Stimulated activated CD8-positive, alpha-beta memory T cell treated with anti-CD3 and anti-CD28 coated beads, Interleukin-2, amount 100 ng/mL, for 1 hour (primary cell): Measurements from ENCODE around the gene MLYCD.

Experiments used
- DNase-seq, 2 donors: peaks; one replicate each; pipeline ENCODE4 v3.0.0-alpha.2; 2020; ENCODE audit warnings: low read depth in 2 of 2

MLYCD gene

DNA sequence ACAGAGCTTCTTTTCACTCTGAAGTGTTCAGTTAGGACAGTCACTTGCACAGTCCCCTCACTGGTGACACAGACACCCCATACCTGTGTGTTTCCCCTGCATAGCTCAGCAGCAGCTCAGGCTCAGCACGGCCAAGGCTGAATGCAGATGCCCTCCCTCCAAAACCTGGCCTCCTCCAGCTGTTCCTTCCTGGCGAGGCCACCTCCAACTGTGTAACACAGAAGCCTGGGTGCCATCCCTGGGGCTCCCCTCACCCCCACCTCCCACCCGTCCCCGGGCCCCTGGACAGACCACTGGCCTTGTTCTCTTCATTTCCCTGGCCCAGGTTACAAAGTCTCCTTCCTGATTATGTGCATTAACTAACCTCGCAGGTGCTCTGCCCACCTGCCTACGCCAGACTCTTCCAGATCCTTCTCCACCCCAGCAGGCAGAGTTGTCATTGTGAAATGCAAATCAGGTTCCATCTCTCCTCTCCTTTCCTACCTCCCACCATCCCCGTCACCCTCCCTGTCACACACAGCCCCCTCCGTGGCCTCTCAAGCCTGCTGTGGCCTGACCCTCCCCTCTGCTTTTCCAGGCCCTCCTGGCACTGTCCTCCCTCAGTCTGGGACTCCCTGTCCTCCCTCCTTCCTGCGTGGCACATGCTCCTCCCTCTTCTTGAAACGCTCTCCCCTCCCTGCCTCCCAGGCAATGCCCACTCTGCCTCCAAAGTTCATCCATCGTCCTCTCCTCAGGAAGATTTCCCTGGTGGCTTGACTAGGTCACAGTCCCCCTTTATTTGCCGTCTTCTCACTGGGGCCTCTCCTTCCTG lies 26.4 kb downstream of the MLYCD start:
- no peak for DNase-seq

DNA sequence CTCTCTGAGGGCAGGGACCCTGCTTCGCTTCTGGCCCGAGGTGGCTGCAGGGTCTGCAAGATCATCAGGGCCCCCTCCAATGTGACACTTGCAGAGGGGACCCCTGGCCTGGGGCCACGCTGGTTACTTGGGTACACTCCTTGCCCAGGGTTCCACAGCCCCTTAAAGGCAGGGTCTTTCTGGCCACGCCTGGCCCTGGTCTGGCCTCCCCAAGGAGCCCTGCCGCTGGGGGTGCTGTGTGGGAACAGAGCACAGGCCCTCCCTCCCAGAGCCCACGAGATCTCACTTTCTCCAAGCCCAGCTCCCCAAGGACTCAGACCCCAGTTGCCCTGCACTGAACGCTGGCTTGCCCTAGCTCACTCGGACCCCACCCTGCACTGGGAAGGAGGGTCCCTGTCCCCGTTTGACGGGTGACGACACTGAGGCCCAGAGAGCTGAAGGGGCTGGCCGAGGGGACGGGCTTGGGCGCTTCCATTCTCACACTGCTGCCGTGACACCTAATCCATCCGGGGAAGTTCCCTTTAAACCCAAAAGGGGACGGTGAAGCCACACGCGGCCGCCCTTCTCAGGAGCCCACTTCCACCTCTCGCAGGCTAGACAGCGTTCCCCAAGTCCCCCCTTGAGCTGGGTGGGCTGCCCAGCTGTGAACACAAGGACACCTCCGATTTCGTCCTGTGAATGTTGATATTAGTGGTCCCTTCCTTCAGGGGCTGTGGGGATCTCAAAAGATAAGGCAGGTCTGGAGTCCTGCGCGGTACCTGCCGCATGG lies 27.2 kb downstream of the MLYCD start:
- DNase-seq: no peak

DNA sequence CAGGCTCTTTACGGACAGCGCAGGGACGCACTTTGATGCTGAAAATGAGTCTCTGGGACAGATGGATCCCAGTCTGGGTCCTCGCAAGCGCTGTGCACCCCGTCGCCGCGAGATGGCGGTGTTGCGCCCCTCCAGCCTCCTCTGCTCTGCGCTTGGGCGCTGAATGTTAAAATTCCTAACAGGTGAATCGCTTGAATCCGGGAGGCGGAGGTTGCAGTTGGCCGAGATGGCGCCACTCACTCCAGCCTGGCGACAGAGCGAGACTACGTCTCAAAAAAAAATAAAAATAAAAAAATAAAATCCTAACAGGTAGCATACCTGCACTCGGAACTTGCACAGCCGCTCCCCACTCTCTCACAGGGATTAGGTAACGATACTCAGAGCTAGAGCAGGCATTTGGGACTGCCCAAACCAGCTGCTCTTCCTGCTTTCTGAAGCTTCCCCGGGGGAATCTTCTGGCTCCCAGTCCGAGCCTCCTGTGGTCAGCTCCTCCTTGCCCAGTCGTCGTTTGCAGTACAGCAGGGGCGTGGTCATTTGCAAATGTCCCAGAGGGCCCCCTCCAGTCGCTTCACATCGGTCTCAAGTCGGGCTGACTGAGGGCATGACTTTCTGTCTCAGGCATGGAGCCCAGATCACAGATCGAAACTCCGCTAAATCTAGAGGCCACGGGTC lies 27.9 kb downstream of the MLYCD start:
- DNase-seq: peak; percentile 15 to 24

DNA sequence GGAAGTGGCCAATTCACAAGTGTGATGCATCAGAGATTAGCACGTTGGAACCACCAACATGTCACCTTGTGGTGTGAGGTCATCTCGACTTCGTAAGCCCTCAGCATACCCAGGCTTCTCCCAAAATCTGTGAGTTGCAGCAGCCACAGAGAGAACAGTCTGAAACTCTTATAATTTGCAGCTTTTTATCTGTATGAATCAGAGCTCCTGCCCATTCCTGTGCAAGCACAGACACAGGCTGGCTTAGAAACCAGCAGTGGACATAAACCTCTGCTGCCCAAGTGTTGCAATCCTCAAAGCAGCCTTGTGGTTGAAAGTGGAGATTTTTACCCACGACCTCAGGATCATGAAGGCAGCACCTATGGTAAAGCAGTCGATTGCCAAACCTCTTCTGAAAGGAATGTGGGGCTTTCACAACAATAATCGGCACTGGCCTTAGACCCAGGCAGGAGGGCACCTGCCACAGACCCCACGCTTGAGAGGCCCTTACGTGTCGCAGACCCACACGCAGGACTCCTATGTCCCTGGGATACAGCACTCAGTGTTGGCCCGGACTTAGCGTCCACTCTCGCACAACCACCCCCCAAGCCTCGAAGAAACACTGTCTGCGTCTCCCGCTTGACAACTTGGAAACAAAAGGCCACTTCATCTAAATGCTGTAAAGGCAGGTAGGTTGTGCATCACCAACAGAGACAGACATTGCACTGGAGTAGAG lies 29.6 kb downstream of the MLYCD start:
- no peak for DNase-seq

DNA sequence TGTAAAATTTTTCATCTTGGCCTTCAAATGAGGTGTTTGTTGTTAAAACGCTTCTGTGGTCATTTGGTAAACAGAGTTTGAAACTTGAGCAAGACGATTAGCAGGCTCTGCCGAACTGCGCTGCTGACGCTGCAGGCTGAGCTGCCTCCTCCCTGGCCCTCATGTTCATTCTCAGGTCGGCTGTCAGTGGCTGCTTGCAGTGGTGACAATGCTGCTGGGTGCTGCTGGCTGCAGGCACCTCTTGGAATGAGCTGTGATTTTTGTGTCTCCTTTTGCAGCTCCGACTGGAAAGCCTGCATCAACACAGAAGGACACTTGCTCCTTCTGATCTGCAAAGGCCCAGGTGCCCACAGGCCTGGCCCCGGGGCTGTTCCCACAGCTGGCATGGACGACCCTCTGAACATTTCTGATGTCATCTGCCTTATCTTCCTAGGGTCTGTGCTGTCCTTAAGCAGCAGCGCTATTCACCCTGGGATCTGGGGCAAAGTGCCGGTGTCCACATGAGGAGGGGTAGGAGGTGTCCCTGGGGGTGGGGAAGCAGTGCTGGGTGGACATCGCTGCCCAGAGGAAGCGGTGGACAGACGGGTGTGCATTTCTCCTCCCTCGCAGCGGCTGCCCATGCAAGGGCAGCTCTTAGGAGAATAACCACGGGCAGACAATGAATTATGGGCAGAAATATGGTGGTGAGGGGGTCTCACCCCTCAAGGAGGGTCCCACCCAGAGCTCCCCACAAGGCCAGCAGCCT lies 31.1 kb downstream of the MLYCD start:
- no peak for DNase-seq

DNA sequence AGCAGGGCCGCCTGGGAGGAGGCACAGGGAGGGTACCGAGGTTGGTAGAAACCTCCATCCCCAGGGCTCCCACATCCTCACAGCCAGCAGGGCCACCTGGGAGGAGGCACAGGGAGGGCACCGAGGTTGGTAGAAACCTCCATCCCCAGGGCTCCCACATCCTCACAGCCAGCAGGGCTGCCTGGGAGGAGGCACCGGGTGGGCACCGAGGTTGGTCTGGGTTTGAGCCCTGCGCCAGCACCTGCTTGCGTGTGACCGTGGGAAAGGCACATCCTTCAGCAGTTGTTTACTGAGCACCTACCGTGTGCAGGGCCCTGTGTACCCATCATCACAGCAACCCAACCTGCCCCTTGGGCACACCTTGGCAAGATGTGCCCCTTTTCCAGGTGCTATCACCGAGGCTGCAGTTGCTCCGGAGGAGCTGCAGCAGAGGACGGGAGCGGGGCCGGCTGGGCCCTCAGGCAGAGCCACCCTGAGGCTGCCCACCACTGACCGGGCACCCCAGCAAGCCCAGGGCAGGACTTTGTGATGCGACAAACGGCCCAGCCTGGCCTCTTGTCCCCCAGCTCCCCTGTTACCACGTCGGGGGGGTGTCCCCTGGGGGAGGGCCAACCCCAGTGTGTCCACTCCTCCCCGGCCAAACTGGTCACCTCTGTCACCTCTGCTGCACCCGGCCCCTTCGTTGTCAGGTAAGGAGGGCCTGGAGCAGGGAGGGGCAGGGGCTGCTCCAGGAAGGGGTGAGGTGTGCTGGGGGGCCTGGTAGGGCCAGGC lies 32.0 kb downstream of the MLYCD start:
- no peak for DNase-seq

DNA sequence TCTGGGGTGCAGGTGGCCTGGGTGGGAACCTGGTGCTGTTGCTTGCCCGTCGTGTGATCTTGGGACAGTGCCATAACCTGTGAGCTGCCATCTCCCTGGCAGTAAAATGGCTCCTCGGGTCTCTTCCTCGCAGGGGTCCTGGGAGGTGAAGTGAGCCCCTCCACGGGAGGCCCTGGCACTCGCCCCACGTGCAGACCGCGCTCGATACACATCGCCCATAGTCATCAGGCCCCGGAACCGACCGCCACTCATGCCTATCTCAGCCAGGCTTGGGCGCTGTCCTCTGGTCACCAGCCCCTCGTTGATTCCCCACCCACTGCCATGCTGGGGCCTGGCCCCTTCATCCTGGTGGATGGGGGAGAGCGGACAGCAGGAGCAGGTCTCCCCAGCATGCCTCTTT lies 32.6 kb downstream of the MLYCD start:
- DNase-seq: no peak

DNA sequence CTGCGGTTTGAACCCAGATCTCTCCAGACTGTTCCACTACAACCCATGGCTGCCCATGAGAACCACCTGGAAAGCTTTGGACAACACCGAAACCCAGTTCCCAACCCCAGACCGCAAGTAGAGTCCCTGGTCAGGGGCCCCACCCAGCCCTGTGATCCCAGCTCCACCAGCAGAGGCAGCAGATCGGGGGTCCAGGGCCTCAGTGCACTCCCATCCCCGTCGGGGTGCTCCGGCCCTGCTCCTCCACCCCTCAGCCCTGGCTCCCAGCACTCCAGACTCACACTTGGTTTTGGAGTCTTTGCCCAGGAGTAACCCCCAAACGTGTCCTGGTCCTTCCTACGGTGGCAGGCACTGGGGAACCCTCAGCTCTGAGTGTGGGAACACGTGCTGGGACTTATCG lies 33.4 kb downstream of the MLYCD start:
- no peak for DNase-seq

DNA sequence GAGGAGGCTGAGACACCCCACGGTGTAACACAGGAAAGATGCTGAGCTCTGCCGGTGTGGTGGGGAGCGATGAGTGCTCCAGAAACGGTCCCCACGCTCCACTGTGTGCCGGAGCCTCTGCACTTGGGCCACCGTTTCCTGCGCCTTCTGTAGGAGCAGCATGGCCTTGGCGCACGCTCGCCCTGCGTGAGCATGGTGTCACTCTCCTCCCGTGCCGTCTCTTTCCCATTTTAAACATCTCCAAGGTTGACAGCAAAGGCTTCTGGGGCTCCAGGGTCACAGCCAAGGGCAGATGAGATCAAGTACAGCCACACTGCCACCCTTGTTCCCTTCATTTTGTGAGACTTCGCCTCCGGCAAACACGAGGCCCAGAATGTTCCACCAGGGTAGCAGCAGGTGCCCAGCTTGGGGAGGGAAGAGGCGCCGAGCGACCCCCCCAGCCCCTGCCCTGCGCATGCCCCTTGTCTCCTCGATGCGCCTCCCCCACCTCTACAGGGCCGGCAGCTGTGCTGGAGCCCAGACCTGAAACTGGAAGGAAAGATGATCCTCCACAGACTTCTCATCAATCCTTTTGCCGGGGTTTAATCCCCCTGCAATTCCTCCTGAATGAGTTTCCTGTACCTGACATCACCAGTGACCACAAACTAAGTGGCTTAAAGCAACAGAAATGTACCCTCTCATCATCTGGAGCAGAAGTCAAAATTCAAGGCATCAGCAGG lies 34.2 kb downstream of the MLYCD start:
- no peak for DNase-seq

DNA sequence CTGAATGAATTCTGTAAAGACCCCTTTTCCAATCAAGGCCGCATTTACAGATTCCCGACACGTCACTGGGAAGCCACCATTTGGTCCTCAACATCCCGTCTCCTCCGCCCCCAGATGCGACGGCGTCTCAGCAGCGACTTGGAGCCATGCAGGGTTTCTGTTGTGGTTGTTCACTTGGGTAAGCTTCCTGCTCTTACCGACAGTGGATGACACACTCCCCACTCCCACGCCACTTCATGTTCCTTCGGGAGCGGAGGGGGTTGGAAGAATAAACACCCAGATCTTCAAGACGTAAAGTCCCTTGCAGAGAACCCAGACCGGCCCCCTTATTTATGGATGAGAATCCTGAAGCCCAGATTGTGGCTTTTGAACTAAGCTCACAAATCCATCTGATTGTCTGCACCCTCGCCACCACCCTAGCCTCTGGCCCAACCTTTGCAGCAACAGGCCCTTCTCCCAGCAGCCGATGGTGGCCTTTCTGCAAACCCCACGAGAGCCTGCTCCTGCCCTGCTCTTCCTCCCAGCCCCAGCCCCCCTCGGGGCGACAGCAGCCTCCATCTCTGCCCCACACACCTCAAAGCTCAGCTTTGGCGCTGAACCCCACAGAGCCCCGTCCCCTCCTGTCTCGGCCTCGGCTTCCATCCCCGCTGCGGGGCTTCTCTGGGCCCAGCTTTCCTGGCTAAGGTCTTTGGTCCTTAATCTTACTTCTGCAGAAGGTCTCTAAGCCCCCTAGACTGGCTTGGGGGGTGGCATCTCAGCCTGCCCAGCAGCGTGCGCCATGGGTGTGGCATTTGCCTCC lies 35.2 kb downstream of the MLYCD start:
- no peak for DNase-seq

DNA sequence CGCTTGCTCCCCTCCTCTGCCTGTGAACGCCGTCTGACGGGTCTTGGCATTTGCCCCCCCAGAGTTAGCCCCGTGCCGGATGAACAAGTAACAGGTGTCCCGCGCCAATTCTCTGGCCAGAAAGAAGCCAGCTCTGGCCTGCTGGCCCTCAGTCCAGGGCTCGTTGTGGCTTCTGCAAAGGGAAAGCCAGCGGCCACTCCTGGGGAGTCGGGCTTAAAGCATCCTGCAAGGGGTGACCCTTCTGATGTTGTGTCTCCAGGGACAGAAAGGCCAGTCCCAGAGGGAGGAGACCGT lies 35.7 kb downstream of the MLYCD start:
- DNase-seq: no peak

DNA sequence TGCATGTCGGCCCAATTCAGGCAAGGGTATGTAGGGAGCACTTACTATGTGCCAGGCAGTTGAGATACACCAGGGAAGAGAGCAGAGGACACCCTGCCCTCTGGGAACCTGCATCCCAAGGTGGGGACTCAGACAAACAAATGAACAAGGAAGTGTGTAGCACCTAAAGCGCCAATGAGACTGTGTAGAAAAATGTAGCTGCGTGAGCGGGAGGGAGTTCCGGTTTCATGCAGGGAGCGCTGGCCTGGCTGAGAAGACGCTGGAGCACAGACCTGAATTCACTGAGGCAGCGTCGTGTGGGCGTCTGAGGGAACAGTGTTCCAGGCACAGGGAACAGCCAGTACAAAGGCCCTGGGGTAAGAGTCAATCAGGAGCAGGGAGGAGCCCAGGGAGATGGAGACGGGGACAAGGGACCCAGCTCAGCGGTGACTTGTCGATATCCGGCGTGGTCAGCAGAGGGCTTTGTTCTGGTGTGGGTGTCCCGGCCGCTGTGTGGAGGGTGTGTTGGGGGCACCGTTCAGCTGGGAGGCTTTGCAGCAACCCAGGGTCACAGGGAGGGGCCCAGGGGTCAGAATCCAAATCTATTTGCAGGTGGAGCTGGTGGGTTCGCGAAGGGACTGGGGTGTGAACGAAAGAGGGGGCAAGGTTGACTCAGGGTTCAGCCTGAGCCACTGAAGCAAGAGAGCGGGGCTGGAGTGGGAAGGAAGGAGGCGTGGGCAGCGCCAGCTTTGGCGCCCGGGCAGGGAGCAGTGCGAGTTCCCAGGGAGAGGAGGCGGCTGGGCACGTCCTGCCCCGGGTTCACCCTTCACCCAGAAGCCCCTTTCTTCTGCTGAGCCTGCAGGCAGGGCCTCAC lies 36.3 kb downstream of the MLYCD start:
- no peak for DNase-seq

DNA sequence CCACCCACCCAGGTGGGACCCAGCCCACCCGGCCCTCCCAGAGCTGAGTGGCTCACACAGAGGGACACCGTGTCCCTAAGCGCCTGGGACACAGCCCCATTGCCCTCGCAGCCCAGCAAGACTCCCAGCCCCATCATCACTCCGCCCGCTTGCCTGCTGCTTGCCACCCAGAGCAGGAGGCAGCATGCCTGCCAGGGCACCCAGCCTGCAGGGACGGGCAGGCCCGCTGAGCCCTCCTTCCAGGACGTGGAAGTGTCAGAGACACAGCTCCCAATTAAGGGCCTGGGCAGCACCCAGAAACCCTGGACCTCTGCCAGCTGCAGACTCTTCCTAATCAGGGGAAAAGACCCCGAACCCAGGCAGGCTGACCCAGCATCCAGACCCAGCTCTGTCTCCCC lies 36.9 kb downstream of the MLYCD start:
- DNase-seq: no peak

DNA sequence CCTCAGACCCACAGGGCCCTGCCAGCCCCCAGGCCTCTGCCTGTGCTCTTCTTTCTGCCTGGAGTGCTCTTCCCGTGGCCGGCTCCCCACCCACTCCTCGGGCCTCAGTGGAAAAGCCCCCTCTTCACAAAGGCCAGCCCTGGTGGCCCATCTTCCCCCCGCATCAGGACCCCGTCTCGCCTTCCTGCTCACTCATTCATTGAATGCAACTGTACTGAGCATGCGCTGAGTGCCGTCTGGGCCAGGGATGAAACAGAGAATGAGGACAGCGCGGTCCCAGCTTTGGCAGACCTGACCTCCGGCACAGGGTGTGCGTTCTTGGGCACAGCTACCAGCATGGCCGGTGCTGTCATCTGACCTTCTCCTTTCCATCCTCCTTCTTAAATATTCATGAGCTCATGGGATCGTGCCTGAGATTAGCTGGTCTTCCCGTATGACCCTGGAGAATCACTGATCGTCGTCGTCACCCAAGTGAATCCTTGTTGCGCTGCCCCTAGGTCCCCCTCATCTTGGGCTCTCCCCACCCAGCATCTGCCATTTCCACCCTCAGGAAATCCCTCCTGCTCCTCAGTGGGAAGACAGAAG lies 37.8 kb downstream of the MLYCD start:
- DNase-seq: no peak

DNA sequence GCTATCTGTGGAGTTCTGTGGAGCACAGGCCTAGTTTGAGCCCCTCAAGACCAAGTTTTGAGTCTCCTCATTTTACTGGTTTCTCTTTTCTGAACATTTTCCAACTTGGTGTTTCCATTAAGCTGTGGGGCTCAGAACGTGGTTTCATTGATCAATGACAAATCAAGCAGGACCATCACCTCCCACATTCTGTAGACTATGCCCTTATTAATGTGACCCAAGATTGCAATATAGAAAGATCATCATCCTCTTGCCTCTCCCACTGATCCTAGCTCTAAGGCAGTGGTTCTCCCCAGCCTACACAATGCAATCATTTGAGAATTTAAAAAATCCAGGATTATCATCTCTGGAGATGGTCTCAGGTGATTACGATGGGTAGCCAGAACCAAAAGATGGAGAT lies 38.4 kb downstream of the MLYCD start:
- DNase-seq: no peak

DNA sequence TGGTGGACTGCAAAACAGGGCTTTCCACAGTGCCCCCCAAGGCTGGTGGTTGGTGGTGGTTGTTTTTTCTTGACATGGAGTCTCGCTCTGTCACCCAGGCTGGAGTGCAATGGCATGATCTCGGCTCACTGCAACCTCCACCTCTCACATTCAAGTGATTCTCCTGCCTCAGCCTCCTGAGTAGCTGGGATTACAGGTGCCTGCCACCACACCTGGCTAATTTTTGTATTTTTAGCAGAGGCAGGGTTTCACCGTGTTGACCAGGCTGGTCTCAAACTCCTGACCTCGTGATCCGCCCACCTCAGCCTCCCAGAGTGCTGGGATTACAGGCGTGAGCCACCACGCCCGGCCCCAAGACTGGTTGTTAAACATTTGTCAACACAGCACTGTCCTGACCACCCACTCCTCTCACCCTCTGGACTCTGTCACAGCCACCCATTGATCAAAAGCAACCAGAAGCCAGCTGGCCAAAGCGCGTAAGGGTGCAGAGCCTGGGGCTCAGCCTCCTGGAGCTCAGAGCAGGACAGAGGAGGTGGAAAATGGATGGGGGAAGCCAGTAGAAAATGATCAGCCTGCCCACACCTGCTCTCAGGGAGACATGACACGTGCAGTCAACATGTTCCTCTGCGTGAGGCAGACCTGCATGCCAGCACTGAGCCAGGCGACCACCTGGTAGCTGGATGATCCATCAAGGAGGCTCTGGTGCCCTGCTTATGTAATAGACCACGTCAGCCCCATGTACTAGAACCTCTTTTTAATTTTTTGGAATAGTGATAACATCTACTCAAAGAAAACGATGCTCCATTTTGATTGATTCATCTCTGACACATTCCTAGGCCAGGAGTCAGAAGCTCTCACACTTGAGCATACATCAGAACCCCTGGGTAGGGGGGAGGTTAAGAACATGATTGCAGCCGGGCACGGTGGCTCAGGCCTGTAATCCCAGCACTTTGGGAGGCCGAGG lies 39.3 kb downstream of the MLYCD start:
- DNase-seq: no peak
